ENCODE measurements around the gene MCAT. TPM values are rescaled to one million over a fixed set of nuclear protein-coding genes. Genes with fewer than 3 reads are reported as not detected.

Gene MCAT
- polyA plus RNA-seq, 1 of the 3 experiments (the other 2 are of a cell fraction): 12.0 TPM

- Histone ChIP-seq H3K27ac (ENCODE audit: low read depth in 2 of 2, low read length in 1 of 2) (no peak overlapping the region), H3F3A (replicated peaks; ENCODE audit: insufficient read depth) (no peaks in the 10 kb centered on the region), H3K36me3 (replicated peaks in 1 of 2; ENCODE audit: control insufficient read depth in 1 of 2, insufficient read depth in 2 of 2, low read length in 1 of 2) (no peaks in the 10 kb centered on the region), H2AFZ (ENCODE audit: low read depth) (no peak overlapping the region), H3K9ac (no peak overlapping the region), H3K4me3 (ENCODE audit: low read depth in 2 of 2, low read length in 1 of 2) (no peak overlapping the region), H3K79me2 (ENCODE audit: insufficient read depth) (peaks cover 17% of the 10 kb centered on the region; the same call in 1 of the 2 replicates), H3K27me3 (ENCODE audit: insufficient read depth) (no peaks in the 10 kb centered on the region), H3K9me3 (no peaks in the 10 kb centered on the region), H3K9me2 (no peaks in the 10 kb centered on the region), H3K4me1 (ENCODE audit: control insufficient read depth in 1 of 2, insufficient read depth in 2 of 2, low read depth in 1 of 2, low read length in 1 of 2) (no peaks in the 10 kb centered on the region), H3K4me2 (no peak overlapping the region), H4K20me1 (ENCODE audit: insufficient read depth) (peaks cover 4% of the 10 kb centered on the region; the same call in 1 of the 2 replicates)
- ChIA-PET CTCF (no interaction called here), POLR2A (no interaction called here)
- no peak for DNase-seq
- WGBS (ENCODE audit: low lambda C conversion rate): 100% methylated on average over 3 of the region's 8 CpGs
- TF ChIP-seq SMC3 (IDR thresholded peaks at IDR 0.05; ENCODE audit: low read depth, low read length) (no peak), GABPA (IDR thresholded peaks at IDR 0.05; ENCODE audit: low read depth) (no peak), MXI1 (IDR thresholded peaks at IDR 0.05; ENCODE audit: low read depth, low read length) (no peak), FOXJ3 (CRISPR knock-in tag; IDR thresholded peaks at IDR 0.05) (no peak), NRF1 (IDR thresholded peaks at IDR 0.05; ENCODE audit: low read depth, low read length) (no peak), TEAD4 (IDR thresholded peaks at IDR 0.05; ENCODE audit: borderline replicate concordance, insufficient read depth) (no peak), MEF2A (IDR thresholded peaks at IDR 0.05; ENCODE audit: borderline replicate concordance, low read depth) (no peak), TCF12 (IDR thresholded peaks at IDR 0.05) (no peak)
Observed at GRCh38 chr22:43160497-43161126, 17.4 kb upstream of the MCAT start.

GRCh38 chr22:43159484-43160178 is 16.4 kb upstream of the MCAT start:
- Histone ChIP-seq H3K9me2 (no peaks in the 10 kb centered on the region), H3K27ac (ENCODE audit: low read depth in 2 of 2, low read length in 1 of 2) (no peak overlapping the region), H3K9me3 (no peaks in the 10 kb centered on the region), H3K79me2 (ENCODE audit: insufficient read depth) (peaks cover 21% of the 10 kb centered on the region), H3K36me3 (replicated peaks in 1 of 2; ENCODE audit: control insufficient read depth in 1 of 2, insufficient read depth in 2 of 2, low read length in 1 of 2) (no peaks in the 10 kb centered on the region), H3K4me1 (ENCODE audit: control insufficient read depth in 1 of 2, insufficient read depth in 2 of 2, low read depth in 1 of 2, low read length in 1 of 2) (no peaks in the 10 kb centered on the region), H3K9ac (no peak overlapping the region), H3F3A (replicated peaks; ENCODE audit: insufficient read depth) (no peaks in the 10 kb centered on the region), H2AFZ (ENCODE audit: low read depth) (no peak overlapping the region), H4K20me1 (ENCODE audit: insufficient read depth) (peaks cover 4% of the 10 kb centered on the region; the same call in 1 of the 2 replicates), H3K4me3 (ENCODE audit: low read depth in 2 of 2, low read length in 1 of 2) (no peak overlapping the region), H3K27me3 (ENCODE audit: insufficient read depth) (no peaks in the 10 kb centered on the region), H3K4me2 (no peak overlapping the region)
- POLR2A ChIA-PET: no interaction called here
- WGBS (ENCODE audit: low lambda C conversion rate): 80% methylated on average over 2 of the region's 18 CpGs
- CTCF ChIA-PET: no interaction called here
- TF ChIP-seq CTCF (IDR thresholded peaks at IDR 0.05): peak; percentile 14; the same call in 1 of the 2 replicates
- TF ChIP-seq TCF12 (IDR thresholded peaks at IDR 0.05): no peak
- DNase-seq: peak; percentile 45

Data from SK-N-SH (cell line).